ENCODE results near the gene GRIN2A.

DNA sequence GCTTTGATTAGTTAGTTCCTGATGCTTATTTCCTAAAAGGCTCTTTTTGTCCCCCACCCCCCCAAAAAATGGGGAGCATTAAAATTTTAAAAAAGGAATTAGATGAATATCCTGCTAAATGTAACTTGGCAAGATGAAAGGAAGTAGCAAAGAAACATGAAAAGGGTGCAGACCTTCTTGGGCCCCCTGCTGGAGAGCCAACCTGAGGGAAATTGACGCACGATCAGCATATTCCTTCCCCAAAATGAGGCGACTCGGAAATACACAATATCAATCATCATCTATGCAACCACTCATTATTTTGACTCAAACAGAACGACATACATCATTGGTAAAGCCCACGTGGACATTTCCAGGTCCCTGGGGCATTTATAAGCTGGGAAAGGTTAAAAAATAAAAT is 59.7 kb downstream of the GRIN2A start:
- TF ChIP-seq, protein P1, sequence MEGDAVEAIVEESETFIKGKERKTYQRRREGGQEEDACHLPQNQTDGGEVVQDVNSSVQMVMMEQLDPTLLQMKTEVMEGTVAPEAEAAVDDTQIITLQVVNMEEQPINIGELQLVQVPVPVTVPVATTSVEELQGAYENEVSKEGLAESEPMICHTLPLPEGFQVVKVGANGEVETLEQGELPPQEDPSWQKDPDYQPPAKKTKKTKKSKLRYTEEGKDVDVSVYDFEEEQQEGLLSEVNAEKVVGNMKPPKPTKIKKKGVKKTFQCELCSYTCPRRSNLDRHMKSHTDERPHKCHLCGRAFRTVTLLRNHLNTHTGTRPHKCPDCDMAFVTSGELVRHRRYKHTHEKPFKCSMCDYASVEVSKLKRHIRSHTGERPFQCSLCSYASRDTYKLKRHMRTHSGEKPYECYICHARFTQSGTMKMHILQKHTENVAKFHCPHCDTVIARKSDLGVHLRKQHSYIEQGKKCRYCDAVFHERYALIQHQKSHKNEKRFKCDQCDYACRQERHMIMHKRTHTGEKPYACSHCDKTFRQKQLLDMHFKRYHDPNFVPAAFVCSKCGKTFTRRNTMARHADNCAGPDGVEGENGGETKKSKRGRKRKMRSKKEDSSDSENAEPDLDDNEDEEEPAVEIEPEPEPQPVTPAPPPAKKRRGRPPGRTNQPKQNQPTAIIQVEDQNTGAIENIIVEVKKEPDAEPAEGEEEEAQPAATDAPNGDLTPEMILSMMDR (conservative IDR thresholded peaks at IDR 0.05; ENCODE audit: low read length) = 0 out of 2 replicates have a peak, but pooled peaks have one; percentile 36
- no peak for TF ChIP-seq EZH2phosphoT487 (IDR thresholded peaks at IDR 0.05; ENCODE audit: borderline replicate concordance, low read depth, low read length)

Measured in OCI-LY7 (cell line).